NB4 (cell line): ENCODE data around the gene PPP2R5C.

Experiments used
- DNase-seq: peaks from one replicate; pipeline ENCODE4 v3.0.0; 2010; ENCODE audit warnings: low read depth
- H3K4me3 ChIP-seq: one replicate; pipeline ENCODE4 v1.5.1; 2011; ENCODE audit warnings: mild to moderate bottlenecking, low read depth, low read length, moderate library complexity
- MYC ChIP-seq: IDR thresholded peaks from 2 replicates; pipeline ENCODE4 v1.6.1; 2011; ENCODE audit warnings: low read depth, low read length
- POLR2A ChIP-seq: IDR thresholded peaks from 2 replicates; pipeline ENCODE4 v1.6.1; 2011; ENCODE audit warnings: mild to moderate bottlenecking; ENCODE audit not compliant: insufficient read length; ENCODE audit errors: extremely low read depth
- TF ChIP-seq, protein P1 (sequence below): IDR thresholded peaks from 2 replicates; pipeline ENCODE4 v1.6.1; 2011; ENCODE audit warnings: low read depth, low read length
- TF ChIP-seq, protein P2 (sequence below): IDR thresholded peaks from one replicate; pipeline ENCODE4 v1.5.1; 2012; ENCODE audit warnings: low read depth, low read length

PPP2R5C gene

DNA sequence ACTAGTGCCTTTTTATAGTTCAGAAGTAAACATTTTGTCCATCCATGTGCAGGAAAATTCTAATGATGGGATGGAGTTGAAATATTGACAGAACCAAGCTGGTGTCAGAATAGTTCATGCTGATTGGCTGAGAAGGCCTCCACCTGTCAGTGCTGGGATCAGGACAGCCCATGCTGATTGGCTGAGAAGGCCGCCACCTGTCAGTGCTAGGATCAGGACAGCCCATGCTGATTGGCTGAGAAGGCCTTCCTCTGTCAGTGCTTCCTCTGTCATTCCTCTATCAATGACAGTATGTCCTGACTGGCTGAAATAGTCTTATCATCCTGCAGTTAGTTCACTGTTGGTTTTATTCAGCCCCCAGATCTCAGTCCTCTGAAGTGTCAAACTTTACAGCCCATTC is 95.7 kb downstream of the PPP2R5C start:
- TF ChIP-seq, protein P1, sequence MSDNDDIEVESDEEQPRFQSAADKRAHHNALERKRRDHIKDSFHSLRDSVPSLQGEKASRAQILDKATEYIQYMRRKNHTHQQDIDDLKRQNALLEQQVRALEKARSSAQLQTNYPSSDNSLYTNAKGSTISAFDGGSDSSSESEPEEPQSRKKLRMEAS = no peak
- TF ChIP-seq, protein P2, sequence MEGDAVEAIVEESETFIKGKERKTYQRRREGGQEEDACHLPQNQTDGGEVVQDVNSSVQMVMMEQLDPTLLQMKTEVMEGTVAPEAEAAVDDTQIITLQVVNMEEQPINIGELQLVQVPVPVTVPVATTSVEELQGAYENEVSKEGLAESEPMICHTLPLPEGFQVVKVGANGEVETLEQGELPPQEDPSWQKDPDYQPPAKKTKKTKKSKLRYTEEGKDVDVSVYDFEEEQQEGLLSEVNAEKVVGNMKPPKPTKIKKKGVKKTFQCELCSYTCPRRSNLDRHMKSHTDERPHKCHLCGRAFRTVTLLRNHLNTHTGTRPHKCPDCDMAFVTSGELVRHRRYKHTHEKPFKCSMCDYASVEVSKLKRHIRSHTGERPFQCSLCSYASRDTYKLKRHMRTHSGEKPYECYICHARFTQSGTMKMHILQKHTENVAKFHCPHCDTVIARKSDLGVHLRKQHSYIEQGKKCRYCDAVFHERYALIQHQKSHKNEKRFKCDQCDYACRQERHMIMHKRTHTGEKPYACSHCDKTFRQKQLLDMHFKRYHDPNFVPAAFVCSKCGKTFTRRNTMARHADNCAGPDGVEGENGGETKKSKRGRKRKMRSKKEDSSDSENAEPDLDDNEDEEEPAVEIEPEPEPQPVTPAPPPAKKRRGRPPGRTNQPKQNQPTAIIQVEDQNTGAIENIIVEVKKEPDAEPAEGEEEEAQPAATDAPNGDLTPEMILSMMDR = no peak
- no peak for TF ChIP-seq MYC
- no peak for TF ChIP-seq POLR2A
- DNase-seq = no peak
- H3K4me3 ChIP-seq = no peak overlapping the region

DNA sequence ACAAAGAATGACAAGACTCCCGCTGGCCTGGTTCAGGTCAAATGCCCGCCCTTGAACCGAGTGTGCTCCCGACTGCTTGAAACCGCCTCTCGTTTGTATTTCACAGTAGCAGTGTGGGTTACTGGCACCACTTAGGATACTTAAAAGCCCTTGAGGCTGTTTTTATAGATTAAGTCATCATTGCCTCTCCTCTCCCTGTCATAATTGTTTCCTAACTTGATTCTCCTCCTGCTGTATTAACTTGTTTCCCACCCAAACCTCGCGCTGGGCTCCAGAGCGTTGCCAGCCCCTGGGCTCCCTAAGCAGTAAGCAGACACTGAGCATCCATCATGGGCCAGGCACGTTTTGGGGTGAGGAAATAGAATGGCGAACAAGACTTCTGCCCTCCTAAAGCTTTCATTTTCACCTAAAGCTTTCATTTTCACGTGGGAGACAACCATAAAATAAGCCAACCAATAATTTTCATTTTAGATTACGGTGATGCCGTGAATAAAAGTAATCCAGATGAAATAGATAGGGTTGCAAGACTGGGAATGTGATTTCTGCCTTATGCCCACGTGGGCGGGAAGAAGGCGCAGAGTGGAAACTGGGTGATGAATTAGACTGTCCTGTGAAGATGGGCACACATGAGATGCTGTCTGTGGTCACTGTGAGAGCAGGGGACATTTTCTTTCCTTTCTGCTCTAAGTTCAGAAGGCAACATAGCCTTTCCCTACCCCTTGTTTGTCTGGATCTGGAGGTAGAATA is 97.5 kb downstream of the PPP2R5C start:
- H3K4me3 ChIP-seq = no peak overlapping the region
- TF ChIP-seq POLR2A = no peak
- TF ChIP-seq, protein P1 = no peak
- no peak for TF ChIP-seq MYC
- TF ChIP-seq, protein P2 = no peak
- DNase-seq = no peak

DNA sequence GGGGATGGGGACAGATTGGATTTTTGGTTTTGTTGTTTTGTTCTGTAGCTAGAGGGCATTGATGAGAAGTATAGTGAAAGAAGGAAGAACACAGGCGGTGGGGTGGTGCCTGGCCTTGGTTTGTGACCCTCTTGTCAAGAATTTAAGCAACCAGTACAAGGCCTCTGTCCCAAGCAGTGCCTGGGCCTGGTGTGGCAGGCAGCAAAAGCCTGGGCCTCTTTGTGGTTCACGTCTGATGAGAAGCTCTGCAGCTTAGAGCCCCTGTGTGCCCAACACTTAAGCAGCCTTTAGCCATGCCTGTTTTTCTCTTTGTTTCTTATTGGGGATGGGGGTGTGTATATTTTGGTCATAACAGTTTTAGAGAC is 98.0 kb downstream of the PPP2R5C start:
- TF ChIP-seq, protein P1 = no peak
- TF ChIP-seq POLR2A = no peak
- TF ChIP-seq, protein P2 = no peak
- no peak for TF ChIP-seq MYC
- no peak overlapping the region for H3K4me3 ChIP-seq
- no peak for DNase-seq

DNA sequence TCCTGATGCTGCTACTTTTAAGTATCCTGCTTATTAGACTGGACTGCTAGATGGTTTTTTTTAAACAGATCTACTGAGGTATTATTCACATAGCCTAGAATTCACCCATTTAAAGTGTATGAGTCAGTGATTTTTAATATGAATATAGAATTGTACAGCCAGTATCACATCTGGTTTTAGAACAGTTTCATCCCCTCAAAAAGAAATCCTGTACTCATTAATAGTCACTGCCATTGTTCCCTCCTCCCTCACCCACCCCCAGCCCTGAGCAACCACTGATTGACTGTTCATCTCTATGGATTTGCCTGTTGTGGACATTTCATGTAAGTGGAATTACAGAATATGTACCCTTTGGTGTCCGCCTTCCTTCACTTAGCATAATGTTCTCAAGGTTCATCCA is 98.4 kb downstream of the PPP2R5C start:
- DNase-seq = no peak
- TF ChIP-seq, protein P1 = no peak
- TF ChIP-seq, protein P2 = no peak
- TF ChIP-seq POLR2A (no peak), MYC (no peak)
- no peak overlapping the region for H3K4me3 ChIP-seq

DNA sequence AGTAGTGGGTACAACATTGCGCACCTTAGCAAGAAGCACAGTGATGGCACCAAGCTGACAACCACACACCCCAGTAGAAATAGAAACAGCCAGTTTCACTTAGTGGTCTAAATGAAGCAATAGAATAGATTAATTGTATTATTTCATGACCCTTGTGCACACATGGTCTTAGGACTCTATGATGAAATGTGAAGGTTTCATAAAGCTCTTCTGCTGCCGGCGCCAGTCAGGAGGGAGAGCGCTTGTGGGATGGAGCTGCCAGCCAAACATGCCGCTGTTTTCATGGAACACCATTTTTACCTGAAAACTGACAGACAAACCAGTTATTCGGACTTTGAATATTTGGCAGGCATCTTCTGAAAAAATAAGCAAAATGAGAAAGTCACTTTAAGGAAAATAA is 100.0 kb downstream of the PPP2R5C start:
- no peak for DNase-seq
- no peak overlapping the region for H3K4me3 ChIP-seq
- TF ChIP-seq MYC = no peak

DNA sequence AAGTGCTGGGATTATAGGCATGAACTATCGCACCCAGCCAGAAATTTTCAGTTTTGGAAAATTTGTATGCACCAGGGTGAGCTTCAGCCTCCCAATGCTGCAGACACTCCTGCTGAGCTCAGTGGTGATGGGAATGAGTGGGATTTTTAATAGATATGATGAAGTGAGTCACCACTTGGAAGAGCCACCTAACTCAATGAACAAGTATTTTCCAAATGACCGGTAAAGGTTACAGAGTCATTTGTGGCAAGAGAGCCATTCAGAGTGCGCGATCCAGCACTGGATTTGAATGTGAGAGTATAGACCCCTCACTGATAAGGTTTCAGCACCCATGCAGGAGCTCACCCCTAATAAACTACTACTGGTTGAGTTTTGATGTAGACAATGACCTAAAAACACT is 100.7 kb downstream of the PPP2R5C start:
- TF ChIP-seq MYC (no peak), POLR2A (no peak)
- TF ChIP-seq, protein P1 = no peak
- TF ChIP-seq, protein P2 = no peak
- DNase-seq = no peak

More for the DNA sequence above, 100.7 kb downstream of the PPP2R5C start:
- H3K4me3 ChIP-seq = no peak overlapping the region
